Cardiac fibroblast (primary cell): Measurements from ENCODE around the gene ITPR2.
A peak's percentile ranks its signal among the peaks of the same experiment; 100 is the strongest.

Experiments
- DNase-seq, 2 donors: peaks; one replicate each; pipeline versions ENCODE4 v3.0.0 to v3.0.0-alpha.2; 2010; ENCODE audit warnings: low read depth in 2 of 2
- H3K4me3 ChIP-seq, 2 donors: replicated peaks in 1 of 2; 1 replicate in 1 of 2; 2 replicates in 1 of 2; pipeline ENCODE4 v1.5.1; 2011; ENCODE audit warnings: low read depth in 2 of 2, low read length in 2 of 2, mild to moderate bottlenecking in 2 of 2, moderate library complexity in 1 of 2
- CTCF ChIP-seq: IDR thresholded peaks from one replicate; pipeline ENCODE4 v1.5.1; 2011; ENCODE audit warnings: low read depth, mild to moderate bottlenecking, low read length, inconsistent platforms

ITPR2 gene

GRCh38 chr12:26704684-26705460 is 128.1 kb downstream of the ITPR2 start:
- DNase-seq = peak; percentile 48 to 52
- no peak for TF ChIP-seq CTCF
- no peak overlapping the region for H3K4me3 ChIP-seq

GRCh38 chr12:26704214-26704613 is 128.8 kb downstream of the ITPR2 start:
- no peak for TF ChIP-seq CTCF
- no peak for DNase-seq
- no peak overlapping the region for H3K4me3 ChIP-seq

GRCh38 chr12:26702741-26703140 is 130.3 kb downstream of the ITPR2 start:
- DNase-seq = no peak
- TF ChIP-seq CTCF = no peak
- no peak overlapping the region for H3K4me3 ChIP-seq

- H3K4me3 ChIP-seq = no peak overlapping the region
- TF ChIP-seq CTCF = peak; percentile 52
- peak; percentile 73 to 78 for DNase-seq
These were observed 131.3 kb downstream of the ITPR2 start for GRCh38 chr12:26701604-26702215.

GRCh38 chr12:26700430-26700829 is 132.6 kb downstream of the ITPR2 start:
- no peak for DNase-seq
- TF ChIP-seq CTCF = no peak
- H3K4me3 ChIP-seq = no peak overlapping the region

- peak in 1 of 2 donors; percentile 85 for DNase-seq
- TF ChIP-seq CTCF = no peak
- H3K4me3 ChIP-seq = no peak overlapping the region
These were observed 133.8 kb downstream of the ITPR2 start for GRCh38 chr12:26699237-26699636.

- no peak for DNase-seq
- no peak for TF ChIP-seq CTCF
- H3K4me3 ChIP-seq = no peak overlapping the region
These were observed 134.8 kb downstream of the ITPR2 start for GRCh38 chr12:26698186-26698585.
